ENCODE measurements around the gene S1PR4. TPM values are rescaled to one million over a fixed set of nuclear protein-coding genes. Genes with fewer than 3 reads are reported as not detected.

The S1PR4 gene
- total RNA-seq, result 1 to 10 TPM; 2.4 to 2.5 TPM
- polyA plus RNA-seq, result under 1 TPM; 0.50 to 0.79 TPM
- long read RNA-seq, donor 1, partial matches to known transcripts, result 0 of 1 reads
- long read RNA-seq, donor 1, other reads (novel, unspliced or antisense), result 0 of 1 reads
- long read RNA-seq, donor 2, partial matches to known transcripts, result 0 of 2 reads
- long read RNA-seq, donor 2, other reads (novel, unspliced or antisense), result 0 of 2 reads

GRCh38 chr19:3178377-3178972 lies at the start of gene S1PR4:
Gene S1PR4 (plus strand): TSS chr19:3178769. CDS start chr19:3178793, 24 bp downstream.
- Histone ChIP-seq H3K27me3 (ENCODE audit: control insufficient read depth in 1 of 2, insufficient read depth in 2 of 2, low read length in 1 of 2) (no peaks in the 10 kb centered on the region), H3K36me3 (ENCODE audit: control insufficient read depth in 1 of 2, insufficient read depth in 2 of 2, low read length in 1 of 2) (no peaks in the 10 kb centered on the region), H3K4me3 (ENCODE audit: low read length in 2 of 2) (no peak within 1 kb of the TSS), H3K9me3 (ENCODE audit: control insufficient read depth, low read length) (no peaks in the 10 kb centered on the region), H3K4me1 (ENCODE audit: control insufficient read depth in 1 of 2, insufficient read depth in 2 of 2, low read length in 2 of 2) (no peaks in the 10 kb centered on the region), H3K27ac (ENCODE audit: low read depth in 1 of 2, low read length in 2 of 2) (no peak within 1 kb of the TSS)
- DNase-seq, result peak in 1 of 2 donors; percentile 76
- intact Hi-C loops (cut with DNase I), result no loop called here
- WGBS, 2 donors, result 82 to 83% methylated on average over 35 to 42 of the region's 42 CpGs
- ATAC-seq (ENCODE audit: low FRiP score), result peak; percentile 40

- Histone ChIP-seq H3K27ac (ENCODE audit: low read depth in 1 of 2, low read length in 2 of 2) (no peak overlapping the region), H3K9me3 (ENCODE audit: control insufficient read depth, low read length) (no peaks in the 10 kb centered on the region), H3K27me3 (ENCODE audit: control insufficient read depth in 1 of 2, insufficient read depth in 2 of 2, low read length in 1 of 2) (no peaks in the 10 kb centered on the region), H3K36me3 (ENCODE audit: control insufficient read depth in 1 of 2, insufficient read depth in 2 of 2, low read length in 1 of 2) (no peaks in the 10 kb centered on the region), H3K4me1 (ENCODE audit: control insufficient read depth in 1 of 2, insufficient read depth in 2 of 2, low read length in 2 of 2) (no peaks in the 10 kb centered on the region), H3K4me3 (ENCODE audit: low read length in 2 of 2) (no peak overlapping the region)
- intact Hi-C loops (cut with DNase I), result loop anchor here in 1 of 2 donors (5.0 kb wide), 1 partner anchor 33 kb away; no protein-coding TSS in a partner anchor
- no peak for ATAC-seq (ENCODE audit: low FRiP score)
- no peak for DNase-seq
- 65% methylated on average over 1 of the region's 1 CpG for WGBS, 2 donors
Observed at GRCh38 chr19:3129112-3129511, 49.5 kb upstream of the S1PR4 start.

GRCh38 chr19:3131168-3131567 lies 47.4 kb upstream of the S1PR4 start:
- Histone ChIP-seq H3K4me3 (ENCODE audit: low read length in 2 of 2) (no peak overlapping the region), H3K4me1 (ENCODE audit: control insufficient read depth in 1 of 2, insufficient read depth in 2 of 2, low read length in 2 of 2) (no peaks in the 10 kb centered on the region), H3K36me3 (ENCODE audit: control insufficient read depth in 1 of 2, insufficient read depth in 2 of 2, low read length in 1 of 2) (no peaks in the 10 kb centered on the region), H3K9me3 (ENCODE audit: control insufficient read depth, low read length) (no peaks in the 10 kb centered on the region), H3K27me3 (ENCODE audit: control insufficient read depth in 1 of 2, insufficient read depth in 2 of 2, low read length in 1 of 2) (no peaks in the 10 kb centered on the region), H3K27ac (ENCODE audit: low read depth in 1 of 2, low read length in 2 of 2) (no peak overlapping the region)
- 93 to 94% methylated on average over 24 of the region's 24 CpGs for WGBS, 2 donors
- intact Hi-C loops (cut with DNase I), result no loop called here
- ATAC-seq (ENCODE audit: low FRiP score) (no peak), DNase-seq (no peak)

GRCh38 chr19:3132971-3133792 lies 45.4 kb upstream of the S1PR4 start:
- H3K4me3 ChIP-seq (ENCODE audit: low read length in 2 of 2), result no peak overlapping the region
- ATAC-seq (ENCODE audit: low FRiP score), result peak; percentile 61
- intact Hi-C loops (cut with DNase I), result no loop called here

GRCh38 chr19:3133793-3134116 lies 44.8 kb upstream of the S1PR4 start:
- intact Hi-C loops (cut with DNase I), result no loop called here
- Histone ChIP-seq H3K27me3 (ENCODE audit: control insufficient read depth in 1 of 2, insufficient read depth in 2 of 2, low read length in 1 of 2) (no peaks in the 10 kb centered on the region), H3K4me1 (ENCODE audit: control insufficient read depth in 1 of 2, insufficient read depth in 2 of 2, low read length in 2 of 2) (no peaks in the 10 kb centered on the region), H3K9me3 (ENCODE audit: control insufficient read depth, low read length) (no peaks in the 10 kb centered on the region), H3K36me3 (ENCODE audit: control insufficient read depth in 1 of 2, insufficient read depth in 2 of 2, low read length in 1 of 2) (no peaks in the 10 kb centered on the region), H3K4me3 (ENCODE audit: low read length in 2 of 2) (no peak overlapping the region), H3K27ac (ENCODE audit: low read depth in 1 of 2, low read length in 2 of 2) (no peak overlapping the region)
- ATAC-seq (ENCODE audit: low FRiP score) (no peak), DNase-seq (no peak)
- 58 to 67% methylated on average over 4 of the region's 4 CpGs for WGBS, 2 donors

More at GRCh38 chr19:3132971-3133792, 45.4 kb upstream of the S1PR4 start:
- peak in 1 of 2 donors; percentile 79 for DNase-seq
- Histone ChIP-seq H3K9me3 (ENCODE audit: control insufficient read depth, low read length) (no peaks in the 10 kb centered on the region), H3K27me3 (ENCODE audit: control insufficient read depth in 1 of 2, insufficient read depth in 2 of 2, low read length in 1 of 2) (no peaks in the 10 kb centered on the region), H3K4me1 (ENCODE audit: control insufficient read depth in 1 of 2, insufficient read depth in 2 of 2, low read length in 2 of 2) (no peaks in the 10 kb centered on the region), H3K36me3 (ENCODE audit: control insufficient read depth in 1 of 2, insufficient read depth in 2 of 2, low read length in 1 of 2) (no peaks in the 10 kb centered on the region), H3K27ac (ENCODE audit: low read depth in 1 of 2, low read length in 2 of 2) (no peak overlapping the region)
- WGBS, 2 donors, result 49 to 52% methylated on average over 24 of the region's 24 CpGs

- Histone ChIP-seq H3K4me1 (ENCODE audit: control insufficient read depth in 1 of 2, insufficient read depth in 2 of 2, low read length in 2 of 2) (no peaks in the 10 kb centered on the region), H3K27ac (ENCODE audit: low read depth in 1 of 2, low read length in 2 of 2) (no peak within 1 kb of the TSS), H3K27me3 (ENCODE audit: control insufficient read depth in 1 of 2, insufficient read depth in 2 of 2, low read length in 1 of 2) (no peaks in the 10 kb centered on the region), H3K9me3 (ENCODE audit: control insufficient read depth, low read length) (no peaks in the 10 kb centered on the region), H3K36me3 (ENCODE audit: control insufficient read depth in 1 of 2, insufficient read depth in 2 of 2, low read length in 1 of 2) (no peaks in the 10 kb centered on the region), H3K4me3 (ENCODE audit: low read length in 2 of 2) (no peak within 1 kb of the TSS)
- DNase-seq, result peak in 1 of 2 donors; percentile 68
- 74 to 79% methylated on average over 37 to 40 of the region's 40 CpGs for WGBS, 2 donors
- peak; percentile 54 for ATAC-seq (ENCODE audit: low FRiP score)
- intact Hi-C loops (cut with DNase I), result no loop called here
Observed at GRCh38 chr19:3135961-3136683, 42.4 kb upstream of the S1PR4 start, which contains the start of gene GNA15. Gene GNA15 (plus strand): TSS chr19:3136033. CDS start chr19:3136451, 418 bp downstream.

GRCh38 chr19:3136684-3137055 lies 41.9 kb upstream of the S1PR4 start:
- no peak overlapping the region for H3K27ac ChIP-seq (ENCODE audit: low read depth in 1 of 2, low read length in 2 of 2)
- no peaks in the 10 kb centered on the region for H3K4me1 ChIP-seq (ENCODE audit: control insufficient read depth in 1 of 2, insufficient read depth in 2 of 2, low read length in 2 of 2)
- H3K4me3 ChIP-seq (ENCODE audit: low read length in 2 of 2), result no peak overlapping the region
- 83 to 87% methylated on average over 16 of the region's 16 CpGs for WGBS, 2 donors
- DNase-seq (no peak), ATAC-seq (ENCODE audit: low FRiP score) (no peak)
- intact Hi-C loops (cut with DNase I), result no loop called here
- no peaks in the 10 kb centered on the region for H3K36me3 ChIP-seq (ENCODE audit: control insufficient read depth in 1 of 2, insufficient read depth in 2 of 2, low read length in 1 of 2)
- no peaks in the 10 kb centered on the region for H3K9me3 ChIP-seq (ENCODE audit: control insufficient read depth, low read length)
- no peaks in the 10 kb centered on the region for H3K27me3 ChIP-seq (ENCODE audit: control insufficient read depth in 1 of 2, insufficient read depth in 2 of 2, low read length in 1 of 2)

- no peak for DNase-seq
- intact Hi-C loops (cut with DNase I), result no loop called here
- Histone ChIP-seq H3K9me3 (ENCODE audit: control insufficient read depth, low read length) (no peaks in the 10 kb centered on the region), H3K27ac (ENCODE audit: low read depth in 1 of 2, low read length in 2 of 2) (no peak overlapping the region), H3K4me1 (ENCODE audit: control insufficient read depth in 1 of 2, insufficient read depth in 2 of 2, low read length in 2 of 2) (no peaks in the 10 kb centered on the region), H3K36me3 (ENCODE audit: control insufficient read depth in 1 of 2, insufficient read depth in 2 of 2, low read length in 1 of 2) (no peaks in the 10 kb centered on the region), H3K27me3 (ENCODE audit: control insufficient read depth in 1 of 2, insufficient read depth in 2 of 2, low read length in 1 of 2) (no peaks in the 10 kb centered on the region), H3K4me3 (ENCODE audit: low read length in 2 of 2) (no peak overlapping the region)
- no peak for ATAC-seq (ENCODE audit: low FRiP score)
- 32 to 33% methylated on average over 7 of the region's 7 CpGs for WGBS, 2 donors
Observed at GRCh38 chr19:3137119-3137518, 41.5 kb upstream of the S1PR4 start.

Data from aorta (tissue), 5 donors.